HepG2 (cell line): ENCODE results near the gene LSM6. TPM values are rescaled to one million over a fixed set of nuclear protein-coding genes. Genes with fewer than 3 reads are reported as not detected.
A peak's percentile ranks its signal among the peaks of the same experiment; 100 is the strongest.

ENCODE experiments used
- ATAC-seq: fragments of 200-7000 bp; cut with Tn5 transposase; 3 replicates; pipeline ENCODE4 v1.9.1; 2020; ENCODE audit warnings: mild to moderate bottlenecking, moderate library complexity
- BruUV-seq: library from RNA; stranded (reverse); fragments of 400-500 nt; replicated peaks from 2 replicates; lab custom pipeline; 2021; lab: Mats Ljungman, UMichigan
- CTCF ChIA-PET: fragments of 300-600 bp; formaldehyde crosslinking; extraction: SDS; loops from one replicate; lab custom pipeline; 2021; ENCODE audit warnings: low total read pairs, inconsistent platforms, low intra/inter-chr PET ratio; lab: Yijun Ruan, JAX
- POLR2A ChIA-PET: fragments of 350-600 bp; sonication (Branson Sonifier 250); formaldehyde crosslinking; loops from one replicate; lab custom pipeline; 2020; ENCODE audit warnings: antibody characterized with exemption, inconsistent platforms; lab: Yijun Ruan, JAX
- DNase-seq: peaks from one replicate; pipeline ENCODE4 v3.0.0-alpha.2; 2015; ENCODE audit warnings: low spot score
- FAIRE-seq: peaks from 3 replicates; lab custom pipeline; 2011; peaks lifted over from hg19 to GRCh38; lab: Jason Lieb, UNC
- H2AFZ ChIP-seq: one replicate; pipeline ENCODE4 v1.6.1; 2011; ENCODE audit warnings: low read length, inconsistent platforms
- H3K27ac ChIP-seq: fragments of 300-600 bp; 3 replicates; pipeline ENCODE4 v1.8.0; 2011; ENCODE audit warnings: mixed run types, mild to moderate bottlenecking, mixed read lengths, low read length, inconsistent platforms; ENCODE audit not compliant: insufficient read depth; ENCODE audit errors: extremely low read length
- H3K27me3 ChIP-seq, 2 experiments: fragments of 200-600 bp in 1 of 2; 2 replicates in 1 of 2; 3 replicates in 1 of 2; pipeline versions ENCODE4 v1.6.0 to v1.8.0; 2011; ENCODE audit warnings: low read length in 2 of 2, mild to moderate bottlenecking in 2 of 2, moderate library complexity in 2 of 2, inconsistent platforms in 1 of 2; ENCODE audit not compliant: insufficient read depth in 2 of 2, control insufficient read depth in 1 of 2
- H3K36me3 ChIP-seq, 2 experiments: fragments of 200-600 bp in 1 of 2; replicated peaks in 1 of 2; 2 replicates in 1 of 2; 3 replicates in 1 of 2; pipeline versions ENCODE4 v1.5.1 to v1.8.0; 2011; ENCODE audit warnings: low read length in 2 of 2, inconsistent platforms in 1 of 2; ENCODE audit not compliant: insufficient read depth in 2 of 2, control insufficient read depth in 1 of 2
- H3K4me1 ChIP-seq: 2 replicates; pipeline ENCODE4 v1.5.1; 2012; ENCODE audit warnings: low read length, inconsistent platforms; ENCODE audit not compliant: insufficient read depth
- H3K4me2 ChIP-seq: 2 replicates; pipeline ENCODE4 v1.6.0; 2011; ENCODE audit warnings: low read depth, low read length, inconsistent platforms
- H3K4me3 ChIP-seq, 3 experiments: fragments of 200-600 bp in 1 of 3; sonication (generic), shearing (Covaris generic) in 1 of 3; replicated peaks in 1 of 3; 2 replicates each; pipeline ENCODE4 v1.5.1; 2011 to 2016; ENCODE audit warnings: low read length in 3 of 3, inconsistent platforms in 2 of 3, low read depth in 2 of 3, mild to moderate bottlenecking in 2 of 3, control low read depth in 1 of 3, mixed read lengths in 1 of 3; ENCODE audit not compliant: insufficient read depth in 1 of 3
- H3K79me2 ChIP-seq: one replicate; pipeline ENCODE4 v1.6.1; 2011; ENCODE audit warnings: low read length, inconsistent platforms; ENCODE audit not compliant: insufficient read depth
- H3K9ac ChIP-seq: 2 replicates; pipeline ENCODE4 v1.6.0; 2011; ENCODE audit warnings: mild to moderate bottlenecking, low read depth, low read length, inconsistent platforms; ENCODE audit not compliant: insufficient read depth
- H3K9me3 ChIP-seq: 2 replicates; pipeline ENCODE4 v1.5.1; 2012; ENCODE audit warnings: mild to moderate bottlenecking, low read length
- H4K20me1 ChIP-seq: 2 replicates; pipeline ENCODE4 v1.6.0; 2011; ENCODE audit warnings: inconsistent platforms, mild to moderate bottlenecking, low read length, moderate library complexity; ENCODE audit not compliant: insufficient read depth
- ATAD3A ChIP-seq: sonication (generic); formaldehyde crosslinking; IDR thresholded peaks from 2 replicates; pipeline ENCODE4 v1.4.0; 2020; ENCODE audit warnings: missing genetic modification reagents
- CREM ChIP-seq, 2 experiments: sonication (generic) in 1 of 2; formaldehyde crosslinking in 1 of 2; IDR thresholded peaks; 2 replicates each; pipeline versions ENCODE4 v1.4.0 to v1.6.1; 2016 to 2020; ENCODE audit warnings: antibody characterized with exemption in 1 of 2, mild to moderate bottlenecking in 1 of 2, missing genetic modification reagents in 1 of 2
- FOXA3 ChIP-seq: IDR thresholded peaks from 2 replicates; pipeline ENCODE4 v1.6.1; 2016; ENCODE audit warnings: missing genetic modification reagents, missing compliant biosample characterization
- HOXD1 ChIP-seq: sonication (generic); formaldehyde crosslinking; IDR thresholded peaks from 2 replicates; pipeline ENCODE4 v1.5.0; 2020; ENCODE audit warnings: missing genetic modification reagents
- MED13 ChIP-seq: sonication (generic); formaldehyde crosslinking; IDR thresholded peaks from 2 replicates; pipeline ENCODE4 v1.5.0; 2020; ENCODE audit warnings: missing genetic modification reagents
- MTA3 ChIP-seq: sonication (generic); formaldehyde crosslinking; IDR thresholded peaks from 2 replicates; pipeline ENCODE4 v1.4.0; 2020; ENCODE audit warnings: missing genetic modification reagents
- PBX3 ChIP-seq: sonication (generic); formaldehyde crosslinking; IDR thresholded peaks from 2 replicates; pipeline ENCODE4 v1.8.1; 2023; ENCODE audit warnings: missing genetic modification reagents, inconsistent platforms, borderline replicate concordance
- PPARG ChIP-seq: conservative IDR thresholded peaks from 2 replicates; pipeline ENCODE4 v1.6.1; 2016; ENCODE audit warnings: missing biosample characterization, missing genetic modification reagents
- REXO4 ChIP-seq: sonication (generic); formaldehyde crosslinking; IDR thresholded peaks from 2 replicates; pipeline ENCODE4 v1.8.0; 2022; ENCODE audit warnings: missing genetic modification reagents, mild to moderate bottlenecking, borderline replicate concordance
- THAP8 ChIP-seq: sonication (generic); formaldehyde crosslinking; IDR thresholded peaks from 2 replicates; pipeline ENCODE4 v1.5.1; 2020; ENCODE audit warnings: missing genetic modification reagents, mild to moderate bottlenecking, borderline replicate concordance
- ZFP36L2 ChIP-seq: sonication (generic); formaldehyde crosslinking; IDR thresholded peaks from 2 replicates; pipeline ENCODE4 v1.4.0; 2020; ENCODE audit warnings: missing genetic modification reagents
- ZNF10 ChIP-seq: sonication (generic); formaldehyde crosslinking; IDR thresholded peaks from 2 replicates; pipeline ENCODE4 v1.4.0; 2020; ENCODE audit warnings: mild to moderate bottlenecking, low read depth, missing genetic modification reagents, borderline replicate concordance
- ZNF550 ChIP-seq: sonication (generic); formaldehyde crosslinking; IDR thresholded peaks from 2 replicates; pipeline ENCODE4 v1.4.0; 2020; ENCODE audit warnings: mild to moderate bottlenecking, missing genetic modification reagents, borderline replicate concordance
- ZNF761 ChIP-seq: sonication (generic); formaldehyde crosslinking; conservative IDR thresholded peaks from 2 replicates; pipeline ENCODE4 v1.4.0; 2020; ENCODE audit warnings: mild to moderate bottlenecking, missing genetic modification reagents
- ZNF782 ChIP-seq: sonication (generic); formaldehyde crosslinking; IDR thresholded peaks from 2 replicates; pipeline ENCODE4 v1.4.0; 2020; ENCODE audit warnings: missing genetic modification reagents, mild to moderate bottlenecking, borderline replicate concordance
- ZXDC ChIP-seq: sonication (generic); formaldehyde crosslinking; IDR thresholded peaks from 2 replicates; pipeline ENCODE4 v1.5.0; 2020; ENCODE audit warnings: mild to moderate bottlenecking, missing genetic modification reagents
- WGBS: methylation state at CpG from one replicate; pipeline ENCODE4 v1.1.6; 2017; ENCODE audit warnings: low lambda C conversion rate; 5-methylcytosine and 5-hydroxymethylcytosine counted together
- in situ Hi-C: cut with HindIII; loops from 2 replicates; pipeline ENCODE4 v1.10.0; 2017; ENCODE audit warnings: low pct_unique_long_range_greater_than_20kb; ENCODE audit not compliant: extremely low pct_ligation_motif_present
- intact Hi-C: fragments of 100-400 bp; cut with micrococcal nuclease; formaldehyde crosslinking; loops from one replicate; pipeline ENCODE4 v1.10.0; 2022; ENCODE audit not compliant: unreplicated experiment
- polyA plus RNA-seq, 8 experiments: library from polyadenylated mRNA; depleted of rRNA in 3 of 8; stranded (reverse) in 7 of 8; unstranded in 1 of 8; fragments of >200 nt; fragmentation: Illumina TruSeq in 4 of 8; extraction: Trizol in 4 of 8; gene quantifications; 2 replicates each; pipeline versions ENCODE4 v1.2.1 to v1.2.3, GENCODE V29; 2011 to 2016; ENCODE audit warnings: low read depth in 4 of 8, missing spikeins in 1 of 8, mixed read lengths in 1 of 8; ENCODE audit not compliant: insufficient read depth in 1 of 8
- total RNA-seq, 5 experiments: library from RNA; depleted of rRNA; stranded (reverse); fragments of >200 nt; fragmentation: Illumina TruSeq; extraction: Trizol; gene quantifications; 2 replicates each; pipeline ENCODE4 v1.2.3, GENCODE V29; 2016; ENCODE audit warnings: low read depth in 1 of 5

The LSM6 gene
- total and polyA plus RNA-seq, 2 of the 13 experiments (the other 11 are each of a cell fraction or from before 2014, with no cell fraction given) = 14.6 to 83.3 TPM

GRCh38 chr4:146143888-146144287 lies 31.6 kb upstream of the LSM6 start:
- intact Hi-C loops = no loop called here
- in situ Hi-C loops = no loop called here
- peaks cover 0 to 2% of the 10 kb centered on the region in 2 experiments; a peak in 1 of 5 replicates for H3K27me3 ChIP-seq
- no peak overlapping the region for H3K9ac ChIP-seq
- DNase-seq = no peak
- no peak overlapping the region for H3K4me2 ChIP-seq
- ChIA-PET POLR2A (no interaction called here), CTCF (no interaction called here)
- H3K4me3 ChIP-seq = no peak overlapping the region
- H3K27ac ChIP-seq = no peak overlapping the region
- no peak for FAIRE-seq
- no peaks in the 10 kb centered on the region for H3K36me3 ChIP-seq
- H4K20me1 ChIP-seq = no peaks in the 10 kb centered on the region
- H3K79me2 ChIP-seq = no peaks in the 10 kb centered on the region
- no peaks in the 10 kb centered on the region for H3K9me3 ChIP-seq
- no peaks in the 10 kb centered on the region for H3K4me1 ChIP-seq
- no peak for ATAC-seq
- WGBS = 18% methylated on average over 3 of the region's 3 CpGs
- BruUV-seq = no TSS peak
- no peak for TF ChIP-seq ZFP36L2
- no peak for TF ChIP-seq MED13
- TF ChIP-seq ZNF782 (CRISPR knock-in tag) = no peak
- no peak for TF ChIP-seq PBX3 (CRISPR knock-in tag)
- TF ChIP-seq HOXD1 (CRISPR knock-in tag) = no peak
- TF ChIP-seq ATAD3A = no peak
- TF ChIP-seq REXO4 (CRISPR knock-in tag) = no peak
- H2AFZ ChIP-seq = no peak overlapping the region

GRCh38 chr4:146146918-146147317 lies 28.6 kb upstream of the LSM6 start:
- Histone ChIP-seq H3K27ac (no peak overlapping the region), H3K4me3 (no peak overlapping the region), H3K36me3 (no peaks in the 10 kb centered on the region), H3K4me2 (no peak overlapping the region), H3K9ac (no peak overlapping the region), H3K79me2 (no peaks in the 10 kb centered on the region), H3K4me1 (no peaks in the 10 kb centered on the region), H2AFZ (no peak overlapping the region), H3K9me3 (no peaks in the 10 kb centered on the region), H4K20me1 (no peaks in the 10 kb centered on the region), H3K27me3 (no peaks in the 10 kb centered on the region)
- BruUV-seq = no TSS peak
- ATAC-seq (peak; percentile 42; the same call in 1 of the 3 replicates), FAIRE-seq (no peak), DNase-seq (peak; percentile 5)
- in situ Hi-C loops (no loop called here), intact Hi-C loops (no loop called here)
- ChIA-PET POLR2A (no interaction called here), CTCF (no interaction called here)
- WGBS = 3% methylated on average over 3 of the region's 3 CpGs
- no peak for TF ChIP-seq ZNF761
- TF ChIP-seq ZNF550 (CRISPR knock-in tag) = no peak
- TF ChIP-seq ZXDC (CRISPR knock-in tag) = no peak
- TF ChIP-seq MTA3 (CRISPR knock-in tag) = no peak
- TF ChIP-seq THAP8 (CRISPR knock-in tag) = no peak
- no peak for TF ChIP-seq ZNF10 (CRISPR knock-in tag)
- peak; percentile 37; the same call in 1 of the 2 replicates for TF ChIP-seq FOXA3
- TF ChIP-seq PPARG (CRISPR knock-in tag) = no peak
- no peak for TF ChIP-seq CREM (IDR thresholded peaks at IDR 0.05)
- TF ChIP-seq CREM (CRISPR knock-in tag; IDR thresholded peaks at IDR 0.05) = no peak
